NOMO-1 (cell line): ENCODE results near the gene PABPN1.

Experiments used
- DNase-seq, 2 experiments: peaks; one replicate each; lab custom pipeline; 2025; ENCODE audit not compliant: unreplicated experiment in 2 of 2; lab: John Stamatoyannopoulos, UW

PABPN1 gene

GRCh38 chr14:23357261-23357660, 36.0 kb downstream of the PABPN1 start:
- no peak for DNase-seq

- DNase-seq, result no peak
These were observed 36.8 kb downstream of the PABPN1 start for GRCh38 chr14:23358042-23358441.

DNA sequence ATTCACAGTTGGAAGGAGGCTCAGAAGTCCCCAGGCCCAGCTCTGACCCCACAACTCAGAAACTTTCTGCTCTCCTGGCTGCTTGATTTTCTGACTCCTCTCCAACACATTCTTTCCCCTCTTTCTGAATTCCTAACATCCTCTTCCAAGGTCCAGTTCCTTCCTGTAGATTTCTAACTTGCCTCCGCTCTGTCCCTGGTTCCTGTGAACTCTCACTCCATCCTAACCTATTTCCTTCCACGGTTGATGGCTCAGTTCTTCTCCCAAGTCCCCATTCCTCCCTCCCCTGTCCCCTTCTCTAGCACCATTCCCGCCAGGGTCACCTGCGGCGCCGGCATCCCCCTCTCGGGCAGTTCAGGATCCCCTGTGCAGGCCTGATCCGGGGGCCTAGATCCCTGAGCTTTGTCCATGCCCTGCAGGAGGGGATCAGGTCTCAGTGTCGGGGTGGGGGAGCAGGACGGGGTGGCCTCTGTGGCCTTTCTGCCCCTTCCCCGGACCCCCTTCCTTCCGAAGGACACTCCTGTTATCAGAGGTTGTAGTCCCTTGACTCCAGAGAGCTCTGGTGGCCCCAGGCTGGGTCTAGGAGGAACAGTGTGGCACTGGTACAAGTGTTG, 37.4 kb downstream of the PABPN1 start:
- DNase-seq, result no peak

DNA sequence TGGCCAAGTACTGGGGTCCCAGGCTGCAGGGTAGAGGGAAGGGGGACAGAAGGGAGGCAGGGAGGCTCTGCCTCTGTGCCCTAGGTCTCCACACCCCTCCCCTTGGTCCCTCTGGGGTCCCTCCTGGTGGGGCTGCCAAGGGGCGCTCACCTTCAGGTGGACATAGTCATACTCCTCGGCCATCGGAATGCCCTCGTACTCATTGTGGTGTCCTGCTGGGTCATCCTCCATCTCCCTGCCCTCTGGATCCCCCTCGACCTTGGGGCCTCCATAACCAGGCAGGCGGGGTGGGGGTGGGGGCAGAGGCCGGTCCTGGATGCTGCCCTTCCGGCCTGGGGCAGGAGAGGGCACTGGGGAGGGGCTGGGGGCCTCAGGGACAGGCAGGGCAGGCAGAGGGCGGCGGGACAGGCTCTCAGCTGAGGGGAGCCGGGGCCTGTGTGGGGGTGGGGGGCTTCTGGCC, 37.9 kb downstream of the PABPN1 start:
- no peak for DNase-seq

- no peak for DNase-seq
These were observed 38.6 kb downstream of the PABPN1 start for GRCh38 chr14:23359722-23360447.

- no peak for DNase-seq
These were observed 39.2 kb downstream of the PABPN1 start for GRCh38 chr14:23360496-23360895.

DNA sequence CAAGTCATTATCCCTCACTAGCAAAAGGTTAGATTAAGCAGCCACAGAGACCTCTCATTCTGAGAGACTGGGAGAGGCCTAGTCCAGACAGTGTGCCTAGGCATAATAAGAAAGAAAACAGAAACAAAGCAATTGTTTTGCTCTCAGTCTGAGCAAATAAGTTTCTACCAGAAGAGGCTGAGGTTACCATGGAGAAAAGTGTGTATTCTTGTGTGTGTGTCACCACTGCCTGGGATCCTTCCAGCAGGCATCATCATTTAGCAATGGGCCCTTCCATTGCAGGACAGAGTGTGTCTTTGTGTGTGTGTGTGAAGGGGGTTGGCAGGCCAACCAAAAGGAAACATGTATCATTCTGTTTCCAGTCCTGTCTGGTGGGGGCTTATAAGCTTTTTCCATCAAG, 40.1 kb downstream of the PABPN1 start:
- DNase-seq, result no peak

DNA sequence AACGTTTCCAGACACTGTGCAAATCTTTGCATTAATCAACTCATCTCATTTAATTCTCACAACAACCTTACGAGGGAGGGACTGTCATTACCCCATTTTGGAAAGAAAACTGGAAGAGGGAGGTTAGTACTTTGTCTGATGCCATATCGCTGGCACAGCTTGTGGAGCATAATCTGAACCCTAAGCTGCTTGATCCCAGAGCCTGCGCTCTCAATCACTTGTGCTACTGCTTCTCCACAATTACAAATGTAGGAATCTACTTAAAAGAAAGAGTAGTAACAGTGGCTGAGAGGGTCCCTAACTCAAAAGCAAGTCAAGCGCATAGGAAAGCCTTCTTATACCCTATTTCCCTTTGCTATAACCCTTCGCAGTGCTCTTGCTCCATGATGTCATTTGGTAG, 40.5 kb downstream of the PABPN1 start:
- DNase-seq, result no peak

DNA sequence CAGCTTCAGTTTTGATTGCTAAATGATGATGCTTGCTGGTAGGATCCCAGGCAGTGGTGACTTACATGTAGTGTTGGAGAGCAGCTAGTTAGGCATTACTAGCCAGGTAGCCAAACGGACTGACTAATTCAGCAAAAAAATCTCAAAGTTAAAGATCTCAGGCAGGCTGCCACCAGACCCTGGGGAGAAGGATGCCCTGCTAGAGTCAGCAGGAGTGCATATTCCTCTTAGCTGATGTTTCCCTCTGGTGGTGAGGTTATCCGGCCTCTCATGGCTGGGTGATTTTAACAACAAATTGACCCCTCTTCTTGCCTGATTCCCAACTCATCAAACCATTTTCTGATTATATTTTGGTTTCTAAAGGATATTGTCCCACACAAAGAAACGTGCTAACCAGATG, 40.9 kb downstream of the PABPN1 start:
- DNase-seq, result no peak

DNA sequence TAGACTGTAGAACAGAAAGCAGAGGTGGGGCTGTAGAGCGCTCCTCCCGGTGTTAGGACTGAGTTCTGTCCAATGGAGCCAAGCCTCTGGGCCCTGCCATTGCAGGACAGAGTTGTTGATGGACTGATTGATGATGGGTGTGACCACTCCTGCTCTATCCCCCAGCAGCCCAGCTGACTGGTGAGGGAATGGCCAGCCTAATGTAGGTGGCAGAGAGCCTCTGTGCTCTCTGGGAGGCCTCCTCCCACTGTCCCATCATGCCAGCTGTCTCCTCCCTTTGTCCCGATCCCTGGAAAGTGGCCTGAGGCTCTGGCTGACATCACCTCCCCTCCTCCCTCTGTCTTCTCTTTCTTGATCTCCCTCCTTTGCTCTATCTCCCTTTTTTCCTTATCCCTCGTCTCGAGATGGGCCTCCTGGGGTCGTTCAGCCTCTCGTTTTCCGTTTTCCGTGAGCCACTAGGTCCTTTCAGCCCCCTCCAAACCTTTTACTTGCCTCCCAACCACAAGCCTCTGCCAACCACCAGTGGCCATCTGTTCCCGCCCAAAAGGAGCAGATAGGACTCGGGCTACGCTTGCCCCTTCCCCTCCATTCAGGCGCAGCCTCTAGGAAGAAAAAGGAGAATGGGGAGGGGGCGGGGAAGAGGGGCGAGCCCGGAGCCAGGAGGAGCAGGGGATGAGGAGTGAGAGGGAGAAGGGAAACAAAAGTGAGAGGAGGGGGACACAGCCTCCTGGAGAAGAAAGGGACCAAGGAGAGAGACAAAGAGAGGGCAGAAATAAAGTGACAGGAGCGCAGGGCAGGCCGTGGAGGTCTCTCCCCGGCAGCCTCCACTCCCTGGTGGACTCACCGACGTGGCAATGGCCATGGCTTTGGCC, 43.1 kb downstream of the PABPN1 start:
- no peak for DNase-seq

DNA sequence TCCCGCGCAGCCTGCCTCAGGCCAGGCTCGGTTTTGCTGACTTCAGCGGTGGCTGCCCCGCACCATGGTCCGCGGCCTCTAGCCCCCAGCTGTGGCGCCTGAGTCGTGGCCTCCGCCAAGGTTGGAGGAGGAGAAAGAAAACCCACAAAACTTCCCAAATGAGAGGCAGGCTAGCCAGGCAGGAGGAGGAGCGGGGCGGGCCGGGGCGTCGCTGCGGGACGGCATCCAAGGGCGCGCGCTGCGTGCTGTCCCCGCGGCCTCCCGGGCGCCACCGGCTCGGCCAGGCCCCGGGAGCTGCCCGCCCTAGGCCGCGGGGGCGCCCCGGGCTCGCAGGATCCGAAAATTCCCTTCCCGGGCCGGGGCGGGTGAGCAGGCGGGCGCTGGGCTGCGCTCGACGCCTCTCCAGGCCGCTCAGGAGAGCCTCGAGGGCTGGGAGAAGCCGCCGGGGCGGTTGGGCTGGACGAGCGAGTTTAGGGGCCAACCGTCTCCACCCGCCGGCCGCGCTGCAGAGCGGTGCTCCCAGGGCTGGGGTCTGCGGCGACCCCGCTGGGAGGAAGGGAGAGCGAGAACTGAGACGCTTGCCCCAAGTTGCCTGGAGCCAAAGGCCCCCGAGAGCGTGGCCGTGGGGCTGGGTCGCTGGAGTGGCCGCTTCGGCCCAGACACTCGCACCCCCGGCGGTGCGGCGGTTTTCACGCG, 43.9 kb downstream of the PABPN1 start, which contains the start of gene EFS:
Gene EFS (minus strand): TSS at position 137 of the 696 bp plus-strand sequence. CDS start 147 bp downstream, outside the sequence.
- DNase-seq, result no peak

GRCh38 chr14:23365732-23366425, 44.6 kb downstream of the PABPN1 start:
- no peak for DNase-seq

GRCh38 chr14:23366426-23366921, 45.2 kb downstream of the PABPN1 start:
- DNase-seq, result no peak

GRCh38 chr14:23370221-23370620, 49.0 kb downstream of the PABPN1 start:
- DNase-seq, result no peak

GRCh38 chr14:23371865-23372264, 50.6 kb downstream of the PABPN1 start:
- DNase-seq, result no peak

- no peak for DNase-seq
These were observed 51.3 kb downstream of the PABPN1 start, which contains the start of gene IL25 for GRCh38 chr14:23372509-23372908. IL25 (plus strand) TSS chr14:23372809.

GRCh38 chr14:23373041-23373440, 51.8 kb downstream of the PABPN1 start:
- no peak for DNase-seq
